Activated CD4-positive, alpha-beta T cell treated with anti-CD3 and anti-CD28 coated beads, Interleukin-2, amount 10 ng/mL, durations not matched to agents 7 days and 5 days (primary cell): ENCODE measurements around the gene CEBPZOS. TPM values are rescaled to one million over a fixed set of nuclear protein-coding genes. Genes with fewer than 3 reads are reported as not detected.

Source experiments
- total RNA-seq, 2 experiments: library from RNA; stranded (reverse); gene quantifications; one replicate each; pipeline ENCODE4 v1.2.3, GENCODE V29; 2021

The CEBPZOS gene
- total RNA-seq, 2 experiments from 2014 or later: 37.5 to 38.5 TPM

Other genes with a start within 250 kb of the CEBPZOS start
- 10 to 100 TPM; 39.4 to 39.5 TPM for gene STRN, start 230.0 kb upstream of the CEBPZOS start, total RNA-seq
- 10 to 100 TPM; 21.4 to 21.8 TPM for gene HEATR5B, start 112.1 kb upstream of the CEBPZOS start, total RNA-seq
- gene GPATCH11, start 112.0 kb upstream of the CEBPZOS start, total RNA-seq: 10 to 100 TPM in 1 of 2 experiments, 1 to 10 TPM in 1; 9.8 to 10.3 TPM
- gene EIF2AK2, start 39.5 kb upstream of the CEBPZOS start, total RNA-seq: 100 to 1,000 TPM; 119 to 129 TPM
- gene SULT6B1, start 7.8 kb upstream of the CEBPZOS start, total RNA-seq: not detected
- gene CEBPZ, start 35.1 kb downstream of the CEBPZOS start, total RNA-seq: 10 to 100 TPM; 53.5 to 56.9 TPM
- 10 to 100 TPM; 17.9 to 21.7 TPM for gene NDUFAF7, start 35.2 kb downstream of the CEBPZOS start, total RNA-seq
- gene PRKD3, start 128.3 kb downstream of the CEBPZOS start, total RNA-seq: 10 to 100 TPM in 1 of 2 experiments, 1 to 10 TPM in 1; 9.3 to 13.4 TPM
- gene QPCT, start 148.1 kb downstream of the CEBPZOS start, total RNA-seq: not detected